ENCODE data around the gene MAGI1.

The MAGI1 gene

GRCh38 chr3:65702202-65702601 lies 336.5 kb downstream of the MAGI1 start:
- TF ChIP-seq CTCF (IDR thresholded peaks at IDR 0.05), result no peak
- no peaks in the 10 kb centered on the region for H3K27me3 ChIP-seq
- no peak for DNase-seq
- H3K4me3 ChIP-seq, result no peak overlapping the region
- no peaks in the 10 kb centered on the region for H3K9me3 ChIP-seq
- H3K4me1 ChIP-seq, result peaks cover 0 to 4% (median 0%) of the 10 kb centered on the region in 4 donors
- intact Hi-C loops (cut with DNase I; ENCODE audit: low total_unique reads), result no loop called here
- H3K27ac ChIP-seq, result no peak overlapping the region
- H3K36me3 ChIP-seq, result no peaks in the 10 kb centered on the region

GRCh38 chr3:65701516-65701915 lies 337.2 kb downstream of the MAGI1 start:
- no peaks in the 10 kb centered on the region for H3K27me3 ChIP-seq
- H3K36me3 ChIP-seq, result no peaks in the 10 kb centered on the region
- intact Hi-C loops (cut with DNase I; ENCODE audit: low total_unique reads), result no loop called here
- H3K9me3 ChIP-seq, result no peaks in the 10 kb centered on the region
- H3K4me3 ChIP-seq, result no peak overlapping the region
- H3K27ac ChIP-seq, result no peak overlapping the region
- peaks cover 0 to 4% (median 0%) of the 10 kb centered on the region in 4 donors for H3K4me1 ChIP-seq
- TF ChIP-seq CTCF (IDR thresholded peaks at IDR 0.05), result no peak
- DNase-seq, result no peak

GRCh38 chr3:65689436-65689835 lies 349.3 kb downstream of the MAGI1 start:
- Histone ChIP-seq H3K4me3 (no peak overlapping the region), H3K9me3 (no peaks in the 10 kb centered on the region), H3K4me1 (peaks cover 0 to 48% (median 15%) of the 10 kb centered on the region in 4 donors), H3K27ac (peak overlapping the region in 1 of 2 donors; percentile 3), H3K36me3 (no peaks in the 10 kb centered on the region), H3K27me3 (no peaks in the 10 kb centered on the region)
- DNase-seq, result no peak
- intact Hi-C loops (cut with DNase I; ENCODE audit: low total_unique reads), result no loop called here
- TF ChIP-seq CTCF (IDR thresholded peaks at IDR 0.05), result no peak

- TF ChIP-seq CTCF (IDR thresholded peaks at IDR 0.05), result no peak
- Histone ChIP-seq H3K9me3 (no peaks in the 10 kb centered on the region), H3K36me3 (no peaks in the 10 kb centered on the region), H3K4me1 (peaks cover 0 to 56% (median 15%) of the 10 kb centered on the region in 4 donors), H3K4me3 (no peak overlapping the region), H3K27ac (no peak overlapping the region), H3K27me3 (no peaks in the 10 kb centered on the region)
- intact Hi-C loops (cut with DNase I; ENCODE audit: low total_unique reads), result no loop called here
- DNase-seq, result no peak
Measured at GRCh38 chr3:65687741-65688140, 351.0 kb downstream of the MAGI1 start.

GRCh38 chr3:65685621-65686235 lies 353.0 kb downstream of the MAGI1 start:
- no peaks in the 10 kb centered on the region for H3K36me3 ChIP-seq
- no peak for TF ChIP-seq CTCF (IDR thresholded peaks at IDR 0.05)
- H3K9me3 ChIP-seq, result no peaks in the 10 kb centered on the region
- H3K4me3 ChIP-seq, result no peak overlapping the region
- intact Hi-C loops (cut with DNase I; ENCODE audit: low total_unique reads), result no loop called here
- H3K27me3 ChIP-seq, result no peaks in the 10 kb centered on the region
- no peak for DNase-seq
- peaks cover 0 to 42% (median 11%) of the 10 kb centered on the region in 4 donors for H3K4me1 ChIP-seq
- H3K27ac ChIP-seq, result peak overlapping the region; percentile 29 to 39

GRCh38 chr3:65678516-65678915 lies 360.2 kb downstream of the MAGI1 start:
- Histone ChIP-seq H3K4me1 (peaks cover 0 to 21% (median 8%) of the 10 kb centered on the region in 4 donors), H3K9me3 (no peaks in the 10 kb centered on the region), H3K36me3 (no peaks in the 10 kb centered on the region), H3K27me3 (no peaks in the 10 kb centered on the region), H3K4me3 (no peak overlapping the region), H3K27ac (no peak overlapping the region)
- no peak for TF ChIP-seq CTCF (IDR thresholded peaks at IDR 0.05)
- intact Hi-C loops (cut with DNase I; ENCODE audit: low total_unique reads), result no loop called here
- DNase-seq, result no peak

All from tibial artery (tissue), 4 donors.